Tibial nerve (tissue), 4 donors: Measurements from ENCODE around the gene NR1H4.

Experiments used
- EP300 ChIP-seq, 2 donors: sonication (generic); formaldehyde crosslinking; IDR thresholded peaks; one replicate each; pipeline ENCODE4 v1.6.1; 2017; ENCODE audit warnings: antibody characterized with exemption in 2 of 2, mild to moderate bottlenecking in 1 of 2
- TF ChIP-seq, protein P1 (sequence below), 5 experiments: fragments of 200-600 bp in 3 of 5; fragments of 450-650 bp in 2 of 5; sonication (generic) in 3 of 5; IDR thresholded peaks; one replicate each; pipeline ENCODE4 v1.5.1; 2016 to 2019; ENCODE audit warnings: antibody characterized with exemption in 5 of 5, mild to moderate bottlenecking in 3 of 5, moderate library complexity in 2 of 5

DNA sequence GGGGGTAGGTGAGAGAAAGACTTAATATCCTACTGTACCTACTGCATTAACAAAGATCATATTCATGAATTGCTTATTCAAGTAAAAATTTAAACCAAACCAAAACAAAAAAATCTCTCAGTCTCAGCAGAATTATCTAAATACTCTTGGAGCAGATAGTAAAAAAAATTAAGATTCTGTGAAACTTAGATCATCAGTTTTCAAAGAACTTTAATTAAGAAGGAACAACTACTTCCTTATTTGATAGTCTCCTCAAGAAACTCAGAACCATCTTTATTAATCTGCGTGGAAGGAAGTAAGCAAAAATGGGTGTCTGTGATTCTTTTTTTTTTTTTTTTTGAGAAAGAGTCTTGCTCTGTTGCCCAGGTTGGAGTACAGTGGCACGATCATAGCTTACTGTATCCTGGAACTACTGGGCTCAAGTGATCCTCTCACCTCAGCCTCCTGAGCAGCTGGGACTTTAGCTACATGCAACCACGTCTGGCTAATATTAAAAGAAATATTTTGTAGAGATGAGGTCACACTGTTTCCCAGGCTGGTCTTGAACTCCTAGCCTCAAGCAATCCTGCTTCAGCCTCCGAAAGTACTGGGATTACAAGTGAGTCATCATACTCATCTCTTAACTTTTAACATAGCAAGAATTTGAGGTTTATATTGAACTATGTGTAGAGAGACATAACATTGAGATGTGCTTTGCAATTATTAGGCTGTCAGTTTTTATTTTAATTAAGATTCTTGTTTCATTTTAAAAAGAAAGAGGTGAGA is 137.2 kb downstream of the NR1H4 start:
- TF ChIP-seq, protein P1, sequence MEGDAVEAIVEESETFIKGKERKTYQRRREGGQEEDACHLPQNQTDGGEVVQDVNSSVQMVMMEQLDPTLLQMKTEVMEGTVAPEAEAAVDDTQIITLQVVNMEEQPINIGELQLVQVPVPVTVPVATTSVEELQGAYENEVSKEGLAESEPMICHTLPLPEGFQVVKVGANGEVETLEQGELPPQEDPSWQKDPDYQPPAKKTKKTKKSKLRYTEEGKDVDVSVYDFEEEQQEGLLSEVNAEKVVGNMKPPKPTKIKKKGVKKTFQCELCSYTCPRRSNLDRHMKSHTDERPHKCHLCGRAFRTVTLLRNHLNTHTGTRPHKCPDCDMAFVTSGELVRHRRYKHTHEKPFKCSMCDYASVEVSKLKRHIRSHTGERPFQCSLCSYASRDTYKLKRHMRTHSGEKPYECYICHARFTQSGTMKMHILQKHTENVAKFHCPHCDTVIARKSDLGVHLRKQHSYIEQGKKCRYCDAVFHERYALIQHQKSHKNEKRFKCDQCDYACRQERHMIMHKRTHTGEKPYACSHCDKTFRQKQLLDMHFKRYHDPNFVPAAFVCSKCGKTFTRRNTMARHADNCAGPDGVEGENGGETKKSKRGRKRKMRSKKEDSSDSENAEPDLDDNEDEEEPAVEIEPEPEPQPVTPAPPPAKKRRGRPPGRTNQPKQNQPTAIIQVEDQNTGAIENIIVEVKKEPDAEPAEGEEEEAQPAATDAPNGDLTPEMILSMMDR (IDR thresholded peaks at IDR 0.05): no peak
- TF ChIP-seq EP300 (IDR thresholded peaks at IDR 0.05): no peak
